HG03066 (cell line): ENCODE results near the gene DUOX1.

Source experiments
- ATAC-seq: cut with Tn5 transposase; IDR thresholded peaks from one replicate; pipeline ENCODE4 v1.9.1; 2021; ENCODE audit warnings: low read depth; ENCODE audit not compliant: unreplicated experiment

DUOX1 gene

DNA sequence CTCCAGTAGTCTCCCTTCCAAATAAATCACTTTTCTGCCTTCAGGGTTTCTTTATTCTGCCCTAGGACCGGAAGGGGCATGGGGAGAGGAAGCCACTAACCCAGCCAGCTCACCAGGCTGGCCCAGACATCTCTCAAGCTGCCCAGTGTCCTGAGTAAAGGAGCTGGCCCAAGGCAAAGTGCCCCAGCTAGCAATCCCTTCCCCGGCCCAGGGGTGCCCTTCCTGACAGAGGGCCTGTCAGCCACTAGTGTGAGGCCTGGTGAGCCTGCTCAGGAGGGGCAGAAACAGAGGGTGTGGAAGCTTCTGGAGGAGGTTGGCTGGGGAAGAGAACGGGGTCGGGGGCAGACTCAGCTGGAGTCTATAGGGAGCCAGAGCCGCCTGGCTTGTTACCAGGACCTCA lies 35.7 kb downstream of the DUOX1 start:
- ATAC-seq = no peak

DNA sequence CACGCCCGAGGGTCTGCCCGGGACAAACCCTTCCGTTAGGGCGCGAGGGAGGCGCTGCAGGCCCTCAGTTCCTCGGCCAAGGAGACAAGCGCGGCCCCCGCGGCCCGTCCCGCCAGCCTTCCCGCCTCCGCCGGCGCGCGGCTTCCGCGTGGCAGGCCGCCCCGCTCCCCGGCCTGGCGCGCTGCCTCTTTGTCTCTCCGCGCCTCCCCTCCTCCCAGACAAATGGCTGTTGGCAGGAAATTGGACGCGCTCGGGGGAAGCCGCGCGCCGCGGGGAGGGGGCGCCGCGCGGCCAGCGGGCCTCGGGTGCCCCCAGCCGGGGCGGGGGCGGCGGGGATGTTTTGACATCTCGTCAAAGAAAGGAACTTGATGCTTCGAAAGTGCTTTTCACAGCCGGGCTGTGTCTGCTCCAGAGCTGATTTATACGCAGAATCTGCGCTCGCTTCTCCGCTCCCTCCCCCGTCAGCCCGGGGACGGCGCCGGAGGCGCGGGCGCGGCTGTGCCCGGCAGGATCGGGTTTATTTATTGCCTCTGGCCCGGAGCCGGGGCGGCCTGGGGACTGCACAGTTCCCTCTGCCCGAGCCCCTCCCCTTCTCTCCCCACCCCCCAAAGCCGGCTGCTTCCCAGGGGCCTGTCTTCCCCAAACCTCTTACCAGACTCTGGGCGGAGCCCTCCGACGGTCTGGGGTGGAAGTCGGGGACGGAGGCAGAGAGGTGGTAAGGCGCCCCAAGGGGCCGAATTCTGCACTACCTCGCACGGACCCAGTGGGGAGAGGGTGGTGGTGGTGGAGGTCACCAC lies 37.2 kb downstream of the DUOX1 start:
- peak; percentile 94 for ATAC-seq

DNA sequence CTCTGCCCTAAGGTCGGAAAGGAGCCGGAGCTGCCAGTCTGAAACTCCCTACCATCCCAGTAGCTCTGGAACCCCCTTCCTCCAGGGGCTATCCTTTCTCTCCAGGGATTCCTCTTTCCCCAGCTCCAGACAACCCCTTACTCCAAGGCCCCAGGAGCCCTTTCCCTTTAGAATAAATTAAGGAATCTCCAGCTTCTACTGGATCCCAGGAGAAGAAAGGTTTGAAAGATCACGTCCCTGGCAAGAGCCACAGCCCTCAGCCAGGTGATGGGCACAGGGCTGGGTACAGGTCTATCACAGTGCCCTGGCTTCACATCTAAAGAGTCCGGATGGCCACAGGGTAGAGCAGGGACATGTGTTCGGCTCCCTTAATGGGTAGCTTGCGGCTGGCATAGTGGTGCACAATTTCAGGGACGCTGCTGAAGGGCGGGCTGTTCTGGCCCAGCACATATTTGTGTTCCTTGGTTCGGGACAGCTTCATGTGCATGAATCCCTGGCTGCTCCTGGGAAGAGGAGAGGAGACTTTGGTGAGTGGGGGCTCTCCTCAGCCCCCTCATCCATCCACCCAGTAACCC lies 37.9 kb downstream of the DUOX1 start:
- ATAC-seq = no peak

DNA sequence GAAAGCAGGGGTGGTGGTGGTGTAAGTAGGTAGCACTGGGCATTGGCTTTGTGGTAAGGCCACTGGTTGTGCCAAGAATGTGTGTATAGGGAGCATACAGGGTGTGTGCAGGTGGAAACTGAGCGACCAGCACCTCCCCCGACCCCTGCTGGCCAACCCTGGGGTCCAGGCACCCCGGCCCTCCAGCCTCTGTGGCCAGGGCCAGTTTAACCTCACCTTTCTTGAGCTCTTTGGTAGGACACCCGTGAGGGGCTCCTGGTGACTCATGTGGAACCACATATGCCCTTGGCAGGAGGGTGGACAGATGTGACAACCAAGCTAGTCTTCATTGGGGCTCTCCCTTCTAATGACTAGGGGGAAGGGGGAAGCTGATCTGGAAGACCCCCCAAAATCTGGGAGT lies 38.5 kb downstream of the DUOX1 start:
- ATAC-seq = no peak

DNA sequence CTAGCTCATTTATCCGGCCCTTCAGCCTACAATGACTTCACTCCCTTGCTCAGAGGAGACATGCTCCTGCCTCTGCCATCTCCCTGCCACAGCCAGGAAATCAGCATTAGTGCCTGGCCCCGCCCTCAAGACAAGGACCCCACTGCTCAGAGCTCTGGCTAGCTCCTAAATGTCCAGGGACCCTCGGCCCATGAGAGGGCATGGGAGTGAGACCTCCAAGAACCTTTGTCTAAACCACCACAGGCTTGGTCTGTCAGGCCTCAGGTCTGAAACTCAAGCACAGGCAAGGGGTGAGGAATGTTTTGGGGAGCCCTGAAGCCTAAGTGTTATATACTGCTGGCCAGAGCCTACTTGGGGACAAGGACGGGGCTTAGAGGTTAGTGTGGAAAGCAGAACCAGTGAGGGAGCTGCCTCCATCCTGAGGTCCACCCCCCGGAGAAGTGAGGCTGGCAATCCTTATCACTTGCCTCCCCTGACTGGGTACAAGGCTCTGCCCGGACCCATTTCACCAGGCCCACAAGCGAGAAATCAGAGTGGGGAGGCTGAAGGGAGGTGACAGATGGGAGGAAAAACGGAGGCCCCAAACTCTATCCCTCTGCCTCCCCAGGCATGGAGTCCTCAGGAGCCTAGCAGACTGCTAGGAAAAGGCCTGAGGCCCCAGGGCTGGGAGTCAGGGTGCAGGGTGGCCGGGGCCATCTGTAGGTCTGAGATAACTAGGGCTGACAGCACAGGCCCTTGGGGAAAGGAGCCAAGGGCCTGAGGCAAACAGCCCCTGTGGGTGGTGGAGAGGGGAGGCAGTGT lies 39.2 kb downstream of the DUOX1 start:
- no peak for ATAC-seq

DNA sequence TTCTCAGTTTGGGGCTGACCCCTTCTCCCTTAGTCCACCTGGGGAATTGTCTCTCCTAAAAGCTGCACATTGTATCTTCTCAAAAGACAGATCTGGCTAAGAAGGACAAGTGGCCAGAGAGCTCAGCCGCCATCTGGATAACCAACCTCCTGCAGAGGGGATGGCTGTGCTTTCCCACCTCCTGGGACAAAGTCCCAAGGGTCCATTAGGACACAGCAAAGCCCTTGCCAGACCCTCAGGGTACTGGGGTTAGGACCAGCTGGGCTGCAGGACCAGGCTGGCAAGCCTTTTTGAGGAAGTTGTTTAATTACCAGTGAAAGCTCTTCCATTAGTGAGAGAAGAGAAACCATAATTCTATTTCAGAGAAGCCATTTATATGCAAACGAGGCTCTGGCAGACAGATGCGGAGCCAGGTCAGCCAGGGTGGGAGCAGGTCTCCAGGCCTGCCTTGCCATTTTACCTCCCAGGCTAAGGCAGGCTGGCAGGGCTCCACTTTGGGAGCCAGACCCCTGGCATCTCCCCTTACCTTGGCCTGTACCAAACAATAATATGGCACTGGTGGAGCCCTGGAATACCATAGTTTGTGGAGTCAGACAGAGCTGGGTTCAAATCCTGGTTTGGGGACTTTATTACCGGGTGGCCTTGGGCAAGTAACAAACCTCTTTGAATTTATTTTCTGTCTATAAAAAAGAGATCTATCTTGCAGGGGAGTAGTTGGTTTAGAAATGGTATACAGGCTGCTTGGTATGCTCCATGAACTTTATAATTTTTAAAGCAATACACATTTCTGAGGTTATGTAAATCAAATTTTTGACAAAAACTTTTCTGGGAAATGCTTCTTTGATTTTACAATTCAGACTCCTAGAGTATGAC lies 40.0 kb downstream of the DUOX1 start:
- ATAC-seq = no peak

DNA sequence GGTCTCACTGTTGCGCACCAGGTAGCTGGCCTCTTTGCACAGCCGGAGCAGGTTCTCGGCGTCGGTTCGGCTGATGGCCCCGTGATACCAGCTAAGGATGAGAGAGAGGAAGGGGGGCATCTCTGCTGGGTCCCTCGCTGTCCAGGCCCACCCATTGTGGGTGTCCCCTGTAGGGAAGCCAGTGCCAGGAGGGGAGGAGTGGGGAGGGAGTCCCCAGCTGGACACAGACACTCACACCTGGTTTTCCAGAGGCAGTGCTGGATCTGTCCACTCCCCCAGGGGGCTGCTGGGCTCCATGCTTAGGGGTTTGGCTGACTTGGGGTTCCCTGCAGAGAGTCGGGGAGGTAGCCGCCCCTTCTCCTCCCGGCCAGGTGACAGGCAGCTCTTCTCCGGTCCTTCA lies 42.1 kb downstream of the DUOX1 start:
- ATAC-seq = no peak

DNA sequence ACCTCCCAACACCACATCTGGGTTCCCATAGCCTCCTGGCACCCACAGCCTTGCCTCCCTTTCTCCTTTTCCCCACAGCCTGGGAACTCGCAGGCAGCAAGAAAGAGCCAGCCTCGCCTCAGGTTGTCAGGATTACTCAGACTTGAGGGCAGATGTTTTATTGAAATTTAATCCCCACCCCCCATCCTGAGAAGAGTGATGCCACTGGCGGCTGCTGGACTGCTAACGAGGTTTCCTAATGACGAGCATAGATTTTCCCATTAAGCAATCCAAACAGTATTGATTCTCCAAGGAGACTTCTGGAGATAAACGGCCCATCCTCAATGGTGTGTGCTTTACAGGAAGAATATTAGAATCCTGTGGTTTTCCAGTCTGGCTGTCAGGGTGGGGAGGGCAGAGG lies 44.3 kb downstream of the DUOX1 start:
- ATAC-seq = no peak

DNA sequence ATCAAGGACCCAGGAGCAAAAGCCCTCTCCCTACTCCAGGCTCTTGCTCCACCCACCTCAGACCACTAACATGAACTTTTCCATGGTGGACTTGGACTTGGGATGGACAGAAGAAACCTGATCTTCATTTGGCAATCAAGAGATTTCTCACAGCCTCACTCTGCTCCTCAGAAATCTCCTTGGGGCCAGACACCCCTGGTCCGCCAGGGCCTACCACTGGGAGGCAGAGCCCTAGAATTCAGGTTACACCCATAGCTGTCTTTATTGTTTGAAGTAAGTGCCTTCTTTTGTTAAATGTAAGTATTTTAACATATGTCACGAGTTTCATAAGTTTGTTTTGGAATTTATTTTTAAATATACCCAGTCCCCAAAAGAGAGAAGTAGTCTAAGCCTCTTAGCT lies 44.8 kb downstream of the DUOX1 start:
- no peak for ATAC-seq

DNA sequence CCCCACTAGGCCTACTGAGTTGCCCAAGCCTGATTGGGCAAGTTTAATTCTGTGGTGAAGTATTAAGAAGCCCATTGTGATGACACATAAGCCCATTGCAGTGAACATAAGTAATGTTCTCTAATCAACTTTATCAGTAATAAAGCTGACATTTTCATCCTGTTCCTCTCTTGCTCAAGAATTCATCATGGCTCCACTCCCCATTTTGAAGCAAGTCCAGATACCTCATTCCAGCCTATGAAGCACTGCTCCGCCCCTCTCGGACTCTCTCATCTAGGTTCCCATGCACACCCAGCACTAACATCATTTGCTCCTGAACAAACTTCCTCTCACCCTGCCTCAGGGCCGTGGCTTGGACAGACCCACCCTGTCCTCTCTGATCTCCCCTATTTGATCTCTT lies 47.5 kb downstream of the DUOX1 start:
- ATAC-seq = no peak

DNA sequence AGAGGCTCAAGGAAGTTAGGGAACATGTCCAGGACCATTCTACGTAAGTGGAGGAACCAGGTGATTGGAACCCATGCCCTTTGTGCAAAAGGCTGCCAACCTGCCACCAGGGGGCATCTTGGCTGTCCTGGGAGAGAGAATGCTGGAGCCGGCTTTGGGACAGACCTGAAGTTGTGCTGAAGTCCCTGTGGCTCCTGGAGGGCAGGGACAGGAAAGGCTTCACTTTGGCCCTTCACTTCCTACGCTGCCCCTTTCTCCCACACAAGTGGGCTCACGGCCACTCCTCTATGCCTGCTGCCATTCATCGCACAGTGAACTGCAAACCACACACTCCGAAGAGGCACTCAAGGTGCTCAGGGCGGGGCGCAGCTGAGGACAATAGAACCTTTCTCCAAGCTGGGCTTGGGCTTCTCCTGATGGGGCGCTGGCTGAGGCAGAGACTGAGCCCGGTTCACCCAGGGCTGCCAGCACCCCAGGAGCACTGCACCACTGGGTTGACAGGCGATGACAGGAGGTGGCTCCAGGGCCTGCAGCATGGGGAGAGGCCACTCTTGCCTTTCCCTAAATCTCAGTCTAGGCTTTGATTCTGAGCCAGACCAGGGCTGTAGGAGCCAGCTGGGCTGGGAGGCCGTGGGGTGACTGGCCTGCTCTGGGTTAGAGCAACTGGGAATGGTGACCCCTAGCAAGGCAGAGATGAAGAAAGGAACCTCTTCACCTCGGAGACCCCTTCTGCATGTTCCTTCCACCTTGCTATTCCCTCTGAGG lies 49.6 kb downstream of the DUOX1 start:
- ATAC-seq = no peak

DNA sequence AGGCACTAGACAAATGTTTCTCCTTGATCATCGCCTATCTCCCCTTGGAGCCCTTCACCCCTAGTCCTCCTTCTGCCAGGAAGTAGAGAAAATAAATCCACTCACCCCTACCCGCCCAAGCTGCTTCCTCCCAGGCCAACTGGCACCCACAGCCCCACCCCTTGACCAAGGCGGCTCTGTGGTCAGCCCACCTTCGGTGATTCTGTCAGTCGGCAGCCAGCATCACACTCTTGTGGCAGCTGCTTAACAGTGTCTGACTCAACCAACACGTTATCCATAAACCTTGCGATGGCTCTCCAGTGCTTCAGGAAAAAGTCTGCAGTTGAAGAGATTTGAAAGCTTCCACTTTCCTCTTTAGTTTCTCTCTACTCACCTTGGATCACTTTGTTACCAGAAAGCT lies 50.4 kb downstream of the DUOX1 start:
- ATAC-seq = no peak

DNA sequence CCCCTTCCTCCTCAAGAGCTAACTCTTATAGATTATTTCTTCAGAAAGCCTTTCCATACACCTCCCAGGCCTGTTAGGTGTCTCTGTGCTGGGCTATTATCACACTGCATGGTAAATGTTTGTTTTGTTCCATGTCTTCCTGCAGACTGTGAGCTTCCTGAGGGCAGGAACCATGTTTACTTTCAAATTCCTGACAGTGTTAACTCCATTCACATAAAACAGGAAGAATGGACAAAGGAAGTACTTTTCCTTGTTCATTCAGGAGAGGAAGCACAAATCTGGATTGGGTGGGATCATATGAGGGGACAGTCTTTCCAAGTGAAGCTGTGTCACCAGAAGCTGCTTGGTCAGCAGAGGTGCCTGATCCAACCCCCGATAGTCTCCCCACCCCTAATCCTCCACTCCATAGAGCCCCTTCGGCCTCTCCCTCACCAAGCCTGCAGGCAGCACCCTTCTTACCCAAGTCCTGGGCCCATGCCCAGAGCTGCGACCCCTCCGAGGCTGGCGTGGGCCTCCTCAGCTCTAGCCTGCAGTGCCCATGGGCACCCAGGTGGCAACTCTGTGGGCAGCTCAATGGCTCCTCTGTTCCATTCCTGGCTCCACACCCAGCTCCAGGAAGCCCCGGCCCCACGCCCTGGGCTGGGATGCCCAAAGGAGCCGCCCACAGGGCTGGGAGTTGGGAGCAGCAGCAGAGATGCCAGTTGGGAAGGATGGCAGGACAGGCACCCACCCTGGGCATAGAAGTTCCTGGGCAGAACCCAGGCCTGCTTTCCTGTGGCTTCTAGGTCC lies 51.0 kb downstream of the DUOX1 start:
- no peak for ATAC-seq

DNA sequence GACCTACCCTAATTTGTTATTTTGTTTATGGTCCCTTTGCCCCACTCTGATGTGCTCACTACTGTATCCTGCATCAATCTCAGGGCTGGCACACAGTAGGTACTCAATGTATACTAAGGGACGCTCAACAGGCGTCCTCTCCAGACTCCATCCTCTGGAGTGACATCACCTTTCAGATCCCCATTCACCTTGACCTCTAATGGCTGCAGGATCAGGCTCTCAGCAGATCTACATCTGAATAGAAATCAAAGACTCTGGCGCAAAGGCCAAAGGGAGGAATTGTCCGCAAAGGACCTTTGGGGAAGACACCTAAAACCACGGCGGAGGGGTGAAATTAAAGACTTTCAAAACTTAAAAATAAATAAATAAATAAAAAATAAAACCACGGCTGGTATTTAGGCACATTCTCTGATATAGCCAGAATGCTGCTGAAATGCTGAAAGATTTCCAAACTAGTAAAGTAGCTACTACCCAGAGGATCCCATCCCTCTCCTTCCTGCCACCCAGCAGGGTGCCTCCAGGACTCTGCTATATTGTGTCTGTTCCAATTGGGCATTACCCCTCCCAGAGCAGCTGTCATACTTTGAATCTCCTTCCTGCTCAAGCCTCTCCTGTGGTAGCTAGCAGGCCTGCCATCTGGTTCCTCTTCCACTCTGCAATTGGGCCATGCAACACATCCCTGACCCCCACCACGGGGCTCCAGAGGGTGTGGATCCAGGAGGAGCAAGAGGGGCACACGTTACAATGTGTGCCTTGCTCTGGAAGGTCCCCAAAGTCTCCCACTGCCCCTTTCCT lies 51.9 kb downstream of the DUOX1 start:
- no peak for ATAC-seq

DNA sequence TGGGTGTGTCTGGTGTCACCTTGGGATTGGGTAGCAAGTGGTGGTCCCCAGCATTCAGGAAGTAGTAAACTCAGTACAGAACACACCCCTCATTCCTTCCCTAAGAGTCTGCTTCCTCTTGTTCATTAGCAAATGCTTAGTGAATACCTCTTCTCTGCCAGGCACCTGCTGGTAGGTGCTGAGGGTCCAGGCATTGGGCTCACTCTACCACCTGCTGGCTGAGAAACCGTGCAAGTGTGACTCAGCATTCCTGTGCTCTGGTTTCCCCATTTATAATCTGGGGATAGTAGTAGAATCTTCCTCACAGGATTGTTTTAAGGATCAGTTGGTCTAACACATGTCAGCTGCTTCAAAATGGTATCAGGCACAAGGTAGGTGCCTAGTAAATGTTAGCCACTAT lies 53.2 kb downstream of the DUOX1 start:
- ATAC-seq = no peak

DNA sequence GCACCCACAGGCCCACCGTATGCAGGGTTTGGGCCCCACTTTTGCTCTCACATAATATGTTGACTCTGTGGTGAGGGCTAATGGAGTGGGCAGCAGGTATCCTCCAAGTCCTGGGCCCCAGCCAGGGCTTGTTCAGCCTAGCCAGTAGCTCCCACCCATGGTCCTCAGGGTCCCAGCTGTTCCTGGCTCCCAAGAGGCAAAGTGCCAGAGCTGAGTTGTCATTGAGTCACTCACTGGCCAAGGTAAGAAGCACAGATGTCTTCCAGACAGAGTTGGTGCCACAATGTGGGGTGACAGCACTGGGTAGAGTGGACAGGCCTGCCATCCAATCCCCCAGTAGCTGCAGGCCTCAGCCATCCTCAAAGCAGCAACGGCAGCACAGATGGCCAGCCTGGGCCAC lies 53.7 kb downstream of the DUOX1 start:
- ATAC-seq = no peak

DNA sequence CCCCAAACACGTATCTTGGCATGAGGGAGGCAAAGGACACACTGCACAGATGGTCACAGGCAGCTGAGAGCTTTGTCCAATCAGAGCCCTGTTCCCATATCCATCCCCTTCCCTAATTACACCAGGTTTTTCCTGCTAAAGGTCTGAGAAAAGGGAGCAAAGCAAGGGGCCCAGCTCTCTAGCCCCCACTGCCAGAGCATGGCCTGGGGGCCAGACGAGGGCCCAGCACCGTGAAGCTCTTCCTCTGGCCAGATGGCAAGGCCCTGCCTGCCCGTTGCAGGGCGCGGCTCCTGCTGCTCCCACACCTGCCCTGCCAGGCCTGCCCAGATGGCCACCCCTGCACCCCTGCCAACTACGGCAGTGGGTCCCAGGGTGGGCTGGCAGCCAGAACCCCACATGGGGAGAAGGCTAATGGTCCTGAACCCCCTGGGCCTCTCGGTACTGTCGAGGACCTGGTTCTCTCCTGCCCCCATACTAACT lies 54.8 kb downstream of the DUOX1 start:
- ATAC-seq = no peak

DNA sequence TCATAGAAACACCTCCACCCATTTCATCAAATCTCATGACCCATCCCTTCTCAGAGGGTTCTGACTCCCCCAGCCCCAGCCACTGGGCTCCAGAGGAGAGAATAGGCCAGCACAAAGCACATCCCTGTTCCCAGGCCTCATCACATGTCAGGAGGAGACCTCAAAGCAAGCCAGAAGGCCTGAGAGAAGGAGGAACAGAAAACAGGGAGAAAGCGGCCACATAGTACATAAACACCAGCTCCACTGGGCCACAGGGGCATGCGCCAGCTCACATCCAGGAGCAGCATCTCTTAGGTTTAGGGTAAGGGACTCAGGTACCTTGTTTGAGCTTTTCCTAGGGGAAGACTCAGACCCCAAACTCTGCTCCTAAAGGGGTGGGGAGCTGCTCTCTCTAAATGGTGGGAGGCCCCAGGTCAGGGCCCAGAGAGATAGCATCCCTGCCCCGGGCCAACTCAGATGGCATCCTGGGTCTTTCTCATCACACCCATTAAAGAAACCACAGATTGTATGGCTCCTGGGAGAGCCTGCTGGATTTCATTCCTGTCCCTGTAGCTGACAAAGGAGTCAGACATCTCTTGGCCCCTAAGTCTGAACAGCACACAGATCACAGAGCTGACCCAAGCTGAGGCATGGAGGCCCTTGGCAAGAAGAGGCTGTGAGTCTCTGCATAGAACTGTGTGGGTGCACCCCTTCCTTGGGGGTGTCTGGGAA lies 55.4 kb downstream of the DUOX1 start:
- no peak for ATAC-seq
